Kidney epithelial cell (primary cell): ENCODE results near the gene TIMM10. TPM values are rescaled to one million over a fixed set of nuclear protein-coding genes. Genes with fewer than 3 reads are reported as not detected.

Source experiments
- DNase-seq: peaks from one replicate; pipeline ENCODE4 v3.0.0-alpha.2; 2010; ENCODE audit warnings: low read depth
- H3K27me3 ChIP-seq: 2 replicates; pipeline ENCODE4 v1.6.0; 2011; ENCODE audit warnings: low read length; ENCODE audit not compliant: control insufficient read depth, insufficient read depth
- H3K36me3 ChIP-seq: 2 replicates; pipeline ENCODE4 v1.5.1; 2011; ENCODE audit warnings: low read length; ENCODE audit not compliant: control insufficient read depth, insufficient read depth
- H3K4me3 ChIP-seq: 2 replicates; pipeline ENCODE4 v1.5.1; 2011; ENCODE audit warnings: low read depth, mild to moderate bottlenecking, control low read depth, low read length
- total RNA-seq: library from RNA; depleted of rRNA; stranded (reverse); fragments of >200 nt; gene quantifications from 2 replicates; pipeline ENCODE4 v1.2.3, GENCODE V29; 2015
- TF ChIP-seq, protein P1 (sequence below): IDR thresholded peaks from 2 replicates; pipeline ENCODE4 v1.5.1; 2011; ENCODE audit warnings: mild to moderate bottlenecking, moderate library complexity, low read length, control low read depth, inconsistent platforms; ENCODE audit not compliant: insufficient read depth, poor library complexity, severe bottlenecking

TIMM10 gene
- total RNA-seq, 1 donor from 2014 or later, result 66.4 TPM

GRCh38 chr11:57500515-57500914 is 30.0 kb downstream of the TIMM10 start:
- no peak overlapping the region for H3K4me3 ChIP-seq
- H3K27me3 ChIP-seq, result no peaks in the 10 kb centered on the region
- DNase-seq, result no peak
- H3K36me3 ChIP-seq, result no peaks in the 10 kb centered on the region
- TF ChIP-seq, protein P1, sequence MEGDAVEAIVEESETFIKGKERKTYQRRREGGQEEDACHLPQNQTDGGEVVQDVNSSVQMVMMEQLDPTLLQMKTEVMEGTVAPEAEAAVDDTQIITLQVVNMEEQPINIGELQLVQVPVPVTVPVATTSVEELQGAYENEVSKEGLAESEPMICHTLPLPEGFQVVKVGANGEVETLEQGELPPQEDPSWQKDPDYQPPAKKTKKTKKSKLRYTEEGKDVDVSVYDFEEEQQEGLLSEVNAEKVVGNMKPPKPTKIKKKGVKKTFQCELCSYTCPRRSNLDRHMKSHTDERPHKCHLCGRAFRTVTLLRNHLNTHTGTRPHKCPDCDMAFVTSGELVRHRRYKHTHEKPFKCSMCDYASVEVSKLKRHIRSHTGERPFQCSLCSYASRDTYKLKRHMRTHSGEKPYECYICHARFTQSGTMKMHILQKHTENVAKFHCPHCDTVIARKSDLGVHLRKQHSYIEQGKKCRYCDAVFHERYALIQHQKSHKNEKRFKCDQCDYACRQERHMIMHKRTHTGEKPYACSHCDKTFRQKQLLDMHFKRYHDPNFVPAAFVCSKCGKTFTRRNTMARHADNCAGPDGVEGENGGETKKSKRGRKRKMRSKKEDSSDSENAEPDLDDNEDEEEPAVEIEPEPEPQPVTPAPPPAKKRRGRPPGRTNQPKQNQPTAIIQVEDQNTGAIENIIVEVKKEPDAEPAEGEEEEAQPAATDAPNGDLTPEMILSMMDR, result no peak

DNA sequence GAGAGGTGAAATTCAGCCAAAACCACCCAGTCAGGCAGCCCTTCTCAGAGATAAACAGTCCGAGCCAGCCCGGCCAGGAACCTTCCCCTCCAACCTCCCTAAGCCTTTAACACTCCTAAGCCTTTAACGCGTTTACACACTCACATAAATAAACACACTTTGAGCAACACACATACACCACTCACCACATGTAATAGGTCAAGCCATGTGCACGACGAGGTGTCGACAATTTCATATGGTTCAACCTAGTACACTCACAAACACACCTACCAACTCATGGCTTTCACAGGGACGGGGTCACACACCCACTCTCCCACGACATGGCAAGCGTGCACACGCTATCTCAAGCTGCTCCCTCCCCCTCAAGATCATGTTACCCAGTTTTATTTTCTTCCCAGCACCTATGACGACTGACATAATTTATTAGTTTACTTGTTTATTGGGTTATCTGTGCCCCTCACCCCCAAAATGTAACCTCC is 30.5 kb downstream of the TIMM10 start:
- H3K36me3 ChIP-seq, result no peaks in the 10 kb centered on the region
- DNase-seq, result no peak

GRCh38 chr11:57499413-57499982 is 31.1 kb downstream of the TIMM10 start:
- no peaks in the 10 kb centered on the region for H3K27me3 ChIP-seq
- peak overlapping the region; percentile 30 for H3K4me3 ChIP-seq
- DNase-seq, result peak; percentile 39
- H3K36me3 ChIP-seq, result no peaks in the 10 kb centered on the region
- TF ChIP-seq, protein P1, result no peak

More for the DNA sequence above, 30.5 kb downstream of the TIMM10 start:
- Histone ChIP-seq H3K27me3 (no peaks in the 10 kb centered on the region), H3K4me3 (no peak overlapping the region)
- TF ChIP-seq, protein P1, result no peak

DNA sequence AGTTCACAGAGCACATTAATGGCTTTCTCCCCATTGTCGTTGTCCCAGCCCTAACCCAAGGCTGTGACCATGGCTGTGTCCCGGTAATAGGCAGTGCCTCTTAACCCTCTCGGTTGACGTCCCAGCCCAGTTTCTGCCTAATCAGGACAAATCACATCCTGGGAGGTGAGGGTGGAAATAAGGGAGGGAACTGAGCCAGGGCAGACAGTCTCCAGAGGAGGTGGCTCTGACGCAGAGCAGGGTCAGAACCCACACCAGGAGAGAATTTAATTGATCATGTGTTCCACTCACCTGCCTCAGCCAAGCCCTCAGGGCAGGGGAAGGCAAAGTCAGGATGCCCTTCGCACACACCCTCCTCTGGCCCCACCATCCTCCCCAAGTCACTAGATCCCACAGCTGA is 32.0 kb downstream of the TIMM10 start:
- no peak for DNase-seq
- H3K36me3 ChIP-seq, result no peaks in the 10 kb centered on the region
- H3K4me3 ChIP-seq, result no peak overlapping the region
- TF ChIP-seq, protein P1, result no peak
- no peaks in the 10 kb centered on the region for H3K27me3 ChIP-seq

DNA sequence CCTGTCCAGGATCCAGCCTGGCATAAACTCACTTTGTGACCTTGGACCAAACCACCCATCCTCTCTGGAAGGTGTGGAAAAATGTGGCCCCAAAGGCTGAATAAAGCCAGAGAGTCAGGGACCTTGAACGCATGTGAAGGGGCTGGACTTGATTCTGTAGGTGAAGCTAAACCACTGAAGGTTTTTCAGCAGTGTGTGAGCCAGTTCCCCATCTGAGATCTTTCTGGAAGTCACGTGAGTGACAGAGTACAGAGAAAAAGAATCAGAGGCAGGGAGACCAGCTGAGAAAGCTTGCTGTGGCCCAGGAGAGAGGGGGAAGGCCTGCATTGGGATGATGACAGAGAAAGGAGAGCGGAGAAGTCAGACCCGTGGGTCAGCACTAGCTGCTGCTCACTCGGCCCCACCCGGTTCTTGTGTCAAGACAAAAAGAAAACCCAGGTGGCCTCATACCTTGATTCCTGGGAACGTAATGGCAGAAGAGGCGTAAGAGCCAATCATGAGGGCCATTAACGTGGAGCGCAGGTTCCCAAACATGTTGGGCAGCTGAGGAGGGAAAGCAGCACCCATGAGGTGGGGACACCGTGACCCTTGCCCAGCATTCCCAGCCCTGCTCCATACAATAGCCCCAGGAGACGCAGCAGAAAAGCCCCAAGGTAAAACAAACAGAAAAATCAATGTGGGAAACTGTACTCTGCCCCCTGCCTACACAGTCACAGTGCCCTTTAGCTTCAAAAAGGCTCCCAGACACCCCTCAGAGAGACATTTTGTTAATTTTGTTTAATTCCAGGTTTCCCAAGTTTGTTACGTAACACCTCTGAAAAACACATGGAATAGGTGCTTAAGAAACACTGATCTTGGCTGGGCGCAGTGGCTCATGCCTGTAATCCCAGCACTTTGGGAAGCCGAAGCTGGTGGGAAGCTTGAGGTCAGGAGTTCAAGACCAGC is 33.0 kb downstream of the TIMM10 start:
- Histone ChIP-seq H3K36me3 (no peaks in the 10 kb centered on the region), H3K4me3 (no peak overlapping the region), H3K27me3 (no peaks in the 10 kb centered on the region)
- no peak for DNase-seq
- TF ChIP-seq, protein P1, result no peak
